ENCODE measurements around the gene ZDHHC13.

GRCh38 chr11:19134004-19134403 is 17.0 kb downstream of the ZDHHC13 start:
- TF ChIP-seq CTCF (IDR thresholded peaks at IDR 0.05) = no peak
- no peak for TF ChIP-seq ZBTB21 (CRISPR knock-in tag; IDR thresholded peaks at IDR 0.05; ENCODE audit: borderline replicate concordance)
- TF ChIP-seq USF1 (CRISPR knock-in tag; IDR thresholded peaks at IDR 0.05) = no peak
- TF ChIP-seq SP1 (CRISPR knock-in tag; conservative IDR thresholded peaks at IDR 0.05) = no peak
- TF ChIP-seq ZNF317 (CRISPR knock-in tag; IDR thresholded peaks at IDR 0.05; ENCODE audit: borderline replicate concordance, low read depth) = no peak

All from WTC11 (cell line).